NCI-H1105 treated with DMSO at 0.1 percent for 48 hours (cell line): ENCODE results near the gene PPP5C.
"Not testable (repeated sequence)": the region's sequence is repeated elsewhere in the genome, so short reads cannot be mapped to it uniquely, and the experiment has no call there.

Experiments used
- DNase-seq: peaks from one replicate; lab custom pipeline; 2025; lab: John Stamatoyannopoulos, UW

PPP5C gene

DNA sequence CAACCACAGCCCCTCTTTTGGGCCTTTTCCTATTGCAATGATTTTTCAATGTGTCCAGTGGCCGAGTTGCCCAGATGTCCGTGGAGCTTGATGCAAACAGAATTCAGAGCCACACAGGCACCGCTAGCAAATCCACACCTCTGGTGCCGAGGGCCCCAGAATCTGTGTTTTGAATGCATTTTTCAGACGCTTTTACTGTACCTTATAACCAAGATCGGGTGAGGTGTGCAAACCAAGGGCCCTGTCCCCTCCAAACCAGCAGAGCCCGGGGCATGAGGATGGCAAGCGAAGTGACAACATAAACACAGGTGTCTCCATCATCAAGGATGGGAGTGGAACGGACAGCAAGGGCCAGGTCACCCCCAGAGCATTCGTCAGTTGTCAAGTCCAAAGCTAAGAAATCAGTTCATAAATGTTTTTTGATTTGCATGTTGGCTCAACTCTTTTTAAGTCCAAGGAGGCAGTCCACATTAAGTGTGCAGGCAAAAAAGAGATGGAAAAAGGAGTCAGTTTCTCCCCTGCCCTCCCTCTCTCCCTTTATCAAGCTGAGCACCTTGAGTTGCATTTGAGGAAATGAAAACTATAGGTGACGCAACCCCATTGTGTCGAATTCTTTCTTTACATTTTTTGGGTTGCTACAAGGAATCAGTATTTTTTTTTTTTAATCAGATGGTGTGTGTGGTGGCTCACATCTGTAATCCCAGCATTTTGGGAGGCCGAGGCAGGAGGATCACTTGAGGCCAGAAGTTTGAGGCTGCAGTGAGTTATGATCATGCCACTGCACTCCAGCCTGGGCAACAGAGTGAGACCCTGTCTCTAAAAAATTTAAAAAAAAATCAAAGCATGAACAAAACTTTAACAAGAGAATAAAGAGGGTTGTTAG lies 63.6 kb downstream of the PPP5C start:
- no peak for DNase-seq

DNA sequence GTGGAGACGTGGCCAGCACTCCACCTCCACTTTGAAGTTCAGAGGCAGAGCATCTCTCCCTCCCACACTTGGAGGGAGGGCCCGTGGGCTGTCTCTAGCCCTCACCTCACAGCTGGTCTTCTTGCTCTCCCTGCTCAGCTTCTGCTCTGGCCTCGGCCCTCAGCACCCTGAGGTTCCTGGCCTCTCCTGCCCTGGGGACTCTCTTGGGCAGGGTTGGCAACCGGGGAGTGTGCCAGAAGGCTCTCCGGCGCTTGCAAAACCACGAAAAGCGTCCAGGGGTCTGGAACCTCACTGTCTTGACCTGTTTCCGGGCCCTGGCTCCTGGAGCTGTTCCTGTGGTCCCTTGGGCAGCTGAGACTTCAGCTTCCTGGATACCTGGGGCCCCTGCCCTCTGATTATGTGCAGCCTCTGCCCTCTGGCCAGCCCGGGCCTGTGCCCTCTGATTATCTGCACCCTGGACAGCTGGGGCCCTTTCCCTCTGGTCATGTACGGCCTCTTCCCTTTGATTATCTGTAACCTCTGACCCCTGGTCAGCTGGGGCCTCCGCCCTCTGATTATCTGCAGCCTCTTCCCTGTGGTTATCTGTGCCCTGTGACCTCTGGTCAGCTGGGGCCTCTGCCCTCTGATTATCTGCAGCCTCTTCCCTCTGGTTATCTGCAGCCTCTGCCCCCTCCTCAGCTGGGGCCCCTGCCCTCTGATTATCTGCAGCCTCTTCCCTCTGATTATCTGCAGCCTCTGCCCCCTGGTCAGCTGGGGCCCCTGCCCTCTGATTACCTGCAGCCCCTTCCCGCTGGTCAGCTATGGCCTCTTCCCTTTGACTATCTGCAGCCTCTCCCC lies 64.4 kb downstream of the PPP5C start:
- DNase-seq, result no peak

DNA sequence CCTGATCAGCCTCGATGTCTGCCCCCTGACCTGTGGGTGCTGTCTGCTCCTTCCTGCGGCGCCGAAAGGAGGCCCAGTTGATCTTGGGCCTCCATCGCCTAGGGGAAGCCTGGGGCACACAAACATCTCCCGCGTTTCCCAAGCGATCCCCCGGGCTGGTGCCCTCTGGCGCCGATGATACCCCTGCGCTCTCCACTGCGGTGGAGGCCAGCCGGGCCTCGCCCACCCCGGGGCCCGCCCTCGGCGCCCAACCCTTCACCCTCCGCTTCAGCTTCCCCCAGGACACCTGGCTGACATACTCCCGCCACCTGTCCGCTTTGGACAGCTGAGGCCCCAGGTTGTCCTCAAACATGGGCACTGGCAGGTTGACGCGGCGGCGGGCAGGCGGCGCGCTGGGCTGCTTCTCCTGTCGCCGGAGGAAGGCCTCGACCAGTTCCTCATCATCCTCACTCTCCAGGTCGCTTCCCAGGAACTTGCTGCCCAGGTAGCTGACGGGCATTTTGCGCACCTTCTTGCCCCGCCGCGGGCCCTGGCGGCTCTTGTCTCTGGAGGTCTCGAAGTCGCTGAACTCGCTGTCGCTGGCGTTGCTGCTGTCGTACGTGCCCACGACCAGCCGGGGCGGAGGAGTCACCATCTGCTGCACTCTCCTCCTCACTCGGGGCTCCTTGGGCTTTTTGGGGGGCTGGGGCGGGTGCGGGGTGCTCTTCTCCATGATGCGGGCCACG lies 65.2 kb downstream of the PPP5C start:
- no peak for DNase-seq

DNA sequence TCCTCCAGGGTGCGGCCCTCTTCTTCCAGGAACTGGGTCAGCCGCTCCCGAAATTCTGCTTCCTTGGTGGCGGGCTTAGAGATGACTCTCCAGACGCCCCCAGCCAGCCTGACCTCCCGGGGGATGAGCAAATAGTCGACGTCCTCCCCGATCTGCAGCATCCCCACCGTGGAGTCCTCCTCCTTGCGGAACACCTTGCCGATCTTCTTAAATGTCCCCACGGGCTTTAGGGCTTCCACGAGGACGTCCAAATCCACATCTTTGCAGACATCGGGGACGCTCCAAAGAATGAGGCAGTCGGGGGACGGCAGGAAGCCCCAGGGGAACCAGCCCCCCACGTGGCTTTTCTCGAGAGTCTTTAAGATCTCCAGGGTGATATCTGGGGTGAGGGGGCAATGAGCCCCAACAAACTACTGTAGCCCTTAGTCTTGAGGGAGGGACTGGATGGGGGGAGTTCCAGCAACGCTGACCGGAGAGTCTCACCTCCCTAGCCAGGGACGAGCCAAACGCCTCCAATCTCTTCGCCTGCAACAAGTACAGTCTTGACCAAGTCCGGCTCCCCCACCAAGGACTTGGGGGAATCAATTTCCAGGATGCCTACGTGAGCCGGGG lies 65.9 kb downstream of the PPP5C start:
- no peak for DNase-seq

DNA sequence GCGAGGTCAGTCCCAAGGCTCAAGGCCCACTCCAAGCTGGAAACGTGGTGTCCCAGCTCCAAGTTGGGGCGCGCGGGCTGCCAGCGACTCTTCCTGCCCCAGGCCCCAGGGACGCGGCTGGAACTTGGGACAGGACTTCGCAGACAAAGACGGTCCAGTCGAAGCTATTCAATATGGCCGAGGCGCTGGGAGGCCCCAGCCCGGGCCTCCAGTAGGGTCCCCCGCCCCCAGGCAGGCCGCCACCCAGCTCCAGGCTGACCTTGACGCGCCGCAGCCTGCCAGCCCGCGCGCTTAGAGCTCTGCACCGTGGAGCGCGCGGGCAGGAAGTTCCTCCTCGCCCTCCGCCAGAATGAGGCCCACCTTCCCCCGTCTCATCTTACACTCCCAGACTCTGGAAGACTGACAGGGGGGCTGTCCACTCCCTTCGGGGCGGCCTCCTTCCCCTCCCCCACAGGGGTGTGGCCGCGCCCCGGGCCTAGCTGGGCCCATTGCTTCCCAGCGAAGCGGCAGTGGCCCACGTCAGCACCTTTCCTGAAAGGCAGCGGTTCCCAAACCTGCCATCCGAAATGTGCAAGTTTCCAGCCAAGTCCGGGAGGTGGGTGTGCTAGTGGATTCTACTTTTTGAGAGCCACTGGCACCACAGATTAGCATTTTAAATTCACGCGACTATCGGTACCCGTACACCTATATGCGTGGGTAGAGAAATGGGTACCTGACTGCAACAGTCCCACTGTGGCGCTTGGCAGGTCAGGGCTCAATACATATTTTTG lies 66.6 kb downstream of the PPP5C start, which contains the start of gene CCDC8:
Gene CCDC8 (minus strand): TSS at position 303 of the 770 bp plus-strand sequence. CDS start 754 bp downstream, outside the sequence.
- peak; percentile 95 for DNase-seq

DNA sequence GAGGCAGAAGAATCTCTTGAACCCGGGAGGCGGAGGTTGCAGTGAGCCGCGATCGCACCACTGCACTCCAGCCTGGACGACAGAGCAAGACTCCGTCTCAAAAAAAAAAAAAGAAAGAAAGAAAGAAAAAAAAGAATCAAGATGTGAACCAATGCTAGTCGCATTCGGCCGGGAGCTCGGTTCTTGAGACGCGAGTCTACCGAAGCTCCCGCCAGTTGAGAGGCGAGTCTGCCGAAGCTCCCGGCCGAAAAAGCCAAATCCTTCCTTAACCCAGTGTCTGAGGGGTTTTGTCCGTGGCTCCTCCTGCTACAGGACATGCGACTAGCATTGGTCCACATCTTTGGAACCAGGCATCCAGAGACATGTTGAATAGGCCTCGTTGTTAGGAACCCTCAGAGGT lies 68.0 kb downstream of the PPP5C start:
- DNase-seq, result not testable (repeated sequence)

DNA sequence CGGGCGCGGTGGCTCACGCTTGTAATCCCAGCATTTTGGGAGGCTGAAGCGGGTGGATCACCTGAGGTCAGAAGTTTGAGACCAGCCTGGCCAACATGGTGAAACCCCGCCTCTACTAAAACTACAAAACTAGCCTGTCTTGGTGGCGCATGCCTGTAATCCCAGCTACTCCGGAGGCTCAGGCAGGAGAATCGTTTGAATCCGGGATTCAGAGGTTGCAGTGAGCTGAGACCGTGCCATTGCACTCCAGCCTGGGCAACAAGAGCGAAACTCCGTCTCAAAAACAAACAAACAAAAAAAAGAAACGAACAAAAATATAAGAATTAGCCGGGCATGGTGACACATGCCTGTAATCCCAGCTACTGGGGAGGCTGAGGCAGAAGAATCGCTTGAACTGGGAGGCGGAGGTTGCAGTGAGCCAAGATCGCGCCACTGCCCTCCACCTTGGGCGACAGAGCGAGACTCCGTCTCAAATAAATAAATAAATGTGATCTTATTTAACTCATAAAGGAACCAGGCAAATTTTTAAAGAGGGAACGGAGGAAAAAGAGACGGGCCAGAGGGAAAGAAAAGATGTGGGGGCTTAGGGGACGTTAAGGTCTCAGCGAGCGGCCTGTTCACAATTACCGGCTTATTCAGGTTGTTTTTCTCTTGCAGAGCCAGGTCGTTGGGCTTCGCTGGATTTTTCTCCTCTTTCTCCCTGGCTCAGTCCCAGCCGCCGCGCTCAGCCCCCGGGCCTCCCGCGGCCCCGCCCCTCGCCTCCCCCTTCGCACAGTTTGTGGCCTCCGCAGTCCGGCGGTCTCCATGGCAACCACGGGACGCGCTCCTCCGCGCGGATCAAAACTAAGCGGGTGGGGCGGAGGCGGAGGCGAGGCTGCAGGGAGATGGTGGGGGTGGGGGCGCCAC lies 69.2 kb downstream of the PPP5C start:
- peak; percentile 91 for DNase-seq

DNA sequence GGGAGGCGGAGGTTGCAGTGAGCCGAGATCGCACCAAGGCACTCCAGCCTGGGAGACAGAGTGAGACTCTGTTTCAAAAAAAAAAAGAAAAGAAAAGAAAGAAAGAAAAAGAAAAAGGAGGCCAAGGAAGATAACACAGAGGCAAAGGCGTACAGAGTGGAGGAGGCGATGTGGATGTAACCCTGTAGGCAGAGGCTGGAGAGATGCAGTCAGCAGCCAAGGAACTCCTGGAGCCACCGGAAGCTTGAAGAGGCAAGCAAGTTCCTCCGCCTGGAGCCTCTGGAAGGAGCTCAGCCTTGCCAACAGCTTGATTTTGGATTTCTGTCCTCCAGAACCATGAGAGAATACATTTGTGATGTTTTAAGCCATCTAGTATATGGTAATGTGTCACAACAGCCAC lies 73.2 kb downstream of the PPP5C start:
- no peak for DNase-seq

DNA sequence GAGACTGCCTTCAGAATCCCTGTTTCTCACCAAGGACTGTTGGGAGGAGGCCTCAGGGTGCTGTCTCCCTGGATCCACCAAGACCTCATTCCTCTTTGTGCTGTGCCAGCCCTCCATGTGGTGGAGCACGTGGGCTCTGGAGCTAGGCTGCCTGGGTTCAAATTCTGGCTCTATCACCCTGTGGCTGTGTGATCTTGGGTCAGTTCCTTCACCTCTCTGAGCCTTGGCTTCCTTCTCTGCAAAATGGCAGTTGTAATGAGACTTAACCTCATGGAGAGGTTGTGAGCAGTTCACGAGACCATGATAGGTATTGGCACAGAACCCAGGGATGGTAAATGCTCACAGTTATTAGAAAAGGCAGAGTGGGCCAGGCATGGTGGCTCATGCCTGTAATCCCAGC lies 75.5 kb downstream of the PPP5C start:
- no peak for DNase-seq

DNA sequence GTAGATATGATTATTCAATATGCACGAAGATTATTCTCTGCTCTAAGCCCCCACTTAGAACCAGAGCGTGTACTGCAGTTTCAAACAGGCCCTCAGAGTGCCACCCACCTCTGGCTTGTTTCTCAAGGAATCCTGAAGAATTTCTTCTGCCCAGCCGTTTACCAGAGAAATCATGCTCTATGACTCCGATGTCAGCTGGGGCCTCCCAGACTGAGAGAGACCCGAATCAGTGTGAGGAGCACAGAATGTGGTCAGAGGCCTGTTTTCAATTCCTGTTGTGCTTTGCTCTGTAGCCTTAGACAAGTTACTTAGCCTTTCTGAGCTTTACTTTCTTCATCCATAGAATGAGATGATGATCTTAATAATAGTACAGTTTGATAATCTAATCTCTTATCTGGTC lies 76.3 kb downstream of the PPP5C start:
- no peak for DNase-seq

DNA sequence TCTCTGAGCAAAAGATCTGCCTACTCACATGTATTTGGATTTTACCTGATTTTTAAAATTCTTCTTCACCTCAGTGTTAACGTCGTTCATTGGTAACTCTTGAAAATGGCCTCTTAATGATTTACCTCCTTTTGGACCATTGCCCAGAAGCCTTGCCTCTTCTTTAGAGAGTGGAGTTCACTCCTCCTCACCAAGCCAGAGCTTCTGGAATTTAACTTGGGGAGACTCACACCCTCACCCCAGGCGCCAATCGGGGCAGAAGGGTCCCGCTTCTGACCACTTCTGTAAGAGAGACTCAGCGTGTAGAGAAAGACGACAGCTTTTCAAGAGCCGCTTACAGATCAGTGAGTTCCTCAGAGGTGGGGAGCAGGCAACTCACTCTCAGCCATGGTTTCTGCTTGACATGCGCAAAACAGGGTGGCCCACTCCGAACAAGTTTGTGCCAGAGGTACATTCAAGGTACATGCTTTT lies 79.2 kb downstream of the PPP5C start:
- DNase-seq, result peak; percentile 50

DNA sequence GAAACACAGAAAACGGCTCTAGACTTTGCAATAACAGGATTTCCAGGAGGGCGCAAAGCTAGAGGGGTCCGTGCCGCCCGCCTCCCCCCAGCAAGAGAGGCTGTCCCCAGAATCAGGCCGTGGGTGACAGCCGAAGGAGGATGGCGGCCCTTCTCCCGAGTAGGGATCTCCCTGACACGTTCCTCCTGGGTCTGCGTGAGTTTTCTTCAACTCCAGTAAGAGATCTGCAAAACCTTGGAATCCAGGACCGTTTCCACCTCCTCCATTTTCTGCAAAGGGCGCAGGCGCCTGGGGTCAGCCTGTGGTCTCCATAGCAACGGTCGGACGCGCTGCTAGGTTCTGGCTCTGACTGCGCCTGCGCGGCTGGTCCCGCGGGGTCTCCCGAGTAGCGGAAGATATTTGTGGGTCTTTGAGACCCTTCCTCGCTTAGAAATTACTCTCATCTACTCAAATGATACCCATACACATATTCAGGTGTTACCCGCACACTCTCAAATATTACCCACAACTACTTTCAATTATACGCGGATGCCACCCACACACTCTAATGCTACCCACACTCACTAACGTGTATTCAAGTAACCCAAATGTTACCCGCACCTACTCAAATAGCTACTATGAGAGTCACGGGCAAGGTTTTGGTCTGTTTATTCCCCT lies 79.7 kb downstream of the PPP5C start:
- peak; percentile 68 for DNase-seq

DNA sequence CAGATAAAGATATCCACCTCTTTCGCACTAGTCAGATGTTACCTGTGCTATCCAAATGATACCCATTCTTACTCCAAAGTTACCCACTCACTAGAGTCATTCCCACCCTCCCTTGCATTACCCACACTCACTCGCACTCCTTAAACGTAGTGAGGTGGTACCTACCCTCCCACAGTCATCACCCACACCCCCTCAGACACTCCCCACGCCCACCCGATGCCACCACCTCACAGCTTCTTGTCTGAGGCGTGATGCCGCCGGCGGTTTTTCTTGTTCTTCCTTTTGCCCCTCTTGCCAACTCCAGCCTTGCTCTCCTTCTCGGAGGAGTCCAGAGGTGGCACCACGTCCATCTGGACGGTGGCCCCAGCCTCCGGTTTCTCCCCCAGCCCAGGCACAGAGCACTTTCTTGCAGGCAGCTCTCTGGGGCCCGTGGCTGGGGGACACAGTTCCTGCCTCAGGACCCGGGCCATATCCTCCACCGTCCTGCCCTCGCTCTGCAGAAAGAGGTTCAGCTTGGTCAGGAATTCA lies 80.7 kb downstream of the PPP5C start:
- no peak for DNase-seq

DNA sequence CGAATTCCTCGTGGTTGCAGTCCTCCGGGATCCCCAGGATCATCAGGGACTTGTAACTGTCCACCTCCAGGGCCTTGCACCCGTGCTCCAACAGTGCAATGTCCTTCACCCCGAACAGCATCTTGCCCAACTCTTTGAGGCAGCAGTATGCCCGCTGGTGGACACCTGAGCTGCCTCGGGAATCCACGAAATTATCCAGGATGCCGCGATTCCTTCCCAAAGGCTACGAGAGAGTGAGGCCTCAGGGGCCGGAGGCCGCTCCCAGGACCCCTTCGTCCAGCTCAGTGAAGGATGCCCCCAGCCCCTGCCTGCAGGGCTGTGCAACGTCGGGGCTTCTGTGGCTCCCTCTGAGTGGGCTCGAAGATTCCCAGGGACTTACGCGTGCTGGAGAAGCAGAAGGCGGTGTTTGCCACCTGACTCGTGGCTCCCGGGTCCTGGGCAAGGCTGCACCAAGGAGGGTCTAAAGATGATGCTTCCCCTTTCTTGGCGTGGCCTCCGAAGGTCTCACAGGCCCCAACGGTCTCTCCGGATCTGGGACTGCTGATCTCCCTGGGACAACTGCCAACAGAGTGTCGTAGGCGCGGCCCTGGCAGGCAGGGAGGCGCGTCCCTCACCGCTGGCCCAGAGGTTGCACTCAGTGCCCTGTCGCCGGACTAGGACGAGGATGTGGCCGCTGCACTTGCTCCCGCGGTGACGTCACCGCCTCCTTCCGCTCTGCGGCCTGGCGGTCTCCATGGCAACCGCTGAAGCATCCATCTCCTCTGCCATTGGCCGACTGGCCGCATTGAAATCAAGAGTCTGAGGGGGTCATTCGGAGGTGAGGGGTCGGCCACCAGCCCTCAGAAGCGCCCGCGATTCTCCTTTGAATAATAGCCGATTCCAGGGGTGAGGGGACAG lies 81.6 kb downstream of the PPP5C start, which contains the start of gene PNMA8C:
Gene PNMA8C (minus strand): TSS at position 698 of the 897 bp plus-strand sequence. CDS start 577 bp downstream, at position 121.
- peak; percentile 89 for DNase-seq

DNA sequence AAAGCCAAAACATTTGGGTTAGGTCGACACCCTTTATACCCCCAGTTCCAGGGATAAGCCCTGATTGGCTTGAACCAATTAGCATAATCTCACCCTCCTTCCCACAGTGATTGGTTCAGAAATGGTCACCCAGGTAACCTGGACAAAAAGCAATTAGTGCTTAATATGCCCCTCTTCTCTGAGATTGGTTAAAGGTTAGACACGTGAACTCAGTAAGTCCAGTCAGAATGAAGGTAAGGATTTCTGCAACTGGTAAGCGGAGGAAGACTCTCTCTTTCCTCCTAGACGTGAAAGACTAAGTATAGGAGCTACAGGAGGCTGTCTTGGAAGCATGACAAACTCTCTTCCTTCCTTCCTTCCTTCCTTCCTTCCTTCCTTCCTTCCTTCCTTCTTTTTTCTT lies 83.1 kb downstream of the PPP5C start:
- DNase-seq, result no peak

DNA sequence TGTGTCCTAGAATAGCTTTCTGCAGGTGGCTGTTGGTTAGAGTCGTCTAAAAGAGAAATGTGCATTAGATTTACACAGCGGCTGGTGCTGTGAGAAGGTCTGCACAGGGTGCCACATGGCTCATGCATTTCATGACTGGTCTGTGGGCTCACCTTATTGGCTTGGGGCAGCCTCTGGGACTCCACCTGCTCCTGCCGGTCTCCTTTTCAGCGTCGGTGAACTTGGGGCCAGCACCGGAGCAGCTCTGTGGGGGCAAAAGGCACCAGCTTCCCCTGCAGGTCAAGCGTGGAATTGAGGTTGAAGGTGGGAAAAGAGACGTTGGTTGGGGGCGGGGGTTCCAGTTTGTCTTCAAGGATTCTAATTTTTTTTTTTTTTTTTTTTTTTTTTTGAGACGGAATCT lies 84.9 kb downstream of the PPP5C start:
- no peak for DNase-seq

DNA sequence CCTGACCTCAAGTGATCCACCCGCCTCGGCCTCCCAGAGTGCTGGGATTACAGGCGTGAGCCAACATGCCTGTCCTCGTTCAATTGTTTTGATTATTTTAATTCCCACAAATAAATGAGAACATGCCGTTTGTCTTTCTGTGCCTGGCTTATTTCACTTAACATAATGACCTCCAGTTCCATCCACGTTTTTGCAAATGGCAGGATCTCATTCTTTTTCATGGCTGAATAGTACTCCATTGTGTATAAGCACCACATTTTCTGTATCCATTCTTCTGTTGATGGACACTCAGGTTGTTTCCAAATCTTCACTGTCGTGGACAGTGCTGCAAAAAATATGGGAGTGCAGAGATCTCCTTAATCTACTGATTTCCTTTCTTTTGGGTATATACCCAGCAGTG lies 86.6 kb downstream of the PPP5C start:
- DNase-seq, result not testable (repeated sequence)

DNA sequence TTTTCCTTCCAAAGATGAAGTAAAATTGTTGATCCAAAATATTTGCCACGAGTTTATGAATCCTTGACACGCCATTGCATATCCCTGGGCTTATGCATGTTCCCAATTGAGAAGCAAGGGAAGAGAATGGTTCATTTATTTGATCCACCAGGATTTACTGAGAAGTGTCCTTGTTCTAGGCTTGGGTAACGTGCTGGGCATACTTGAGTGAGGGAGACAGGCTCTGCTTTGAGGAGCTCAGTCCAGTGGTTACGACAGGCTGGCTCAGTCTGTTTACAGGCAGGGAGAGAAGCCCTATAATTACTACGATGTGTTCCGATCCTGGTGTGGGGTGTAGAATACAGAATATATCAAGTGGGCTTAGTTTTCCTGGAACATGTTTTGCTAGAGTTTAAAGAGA lies 88.1 kb downstream of the PPP5C start:
- no peak for DNase-seq
